Uterus (tissue), 2 donors: Measurements from ENCODE around the gene SERTM1.

ENCODE experiments used
- POLR2A ChIP-seq, 2 donors: fragments of 450-650 bp; IDR thresholded peaks; one replicate each; pipeline ENCODE4 v1.6.1; 2016; ENCODE audit warnings: antibody characterized with exemption in 2 of 2, mild to moderate bottlenecking in 1 of 2, moderate library complexity in 1 of 2
- TF ChIP-seq, protein P1 (sequence below), 4 experiments: fragments of 200-600 bp in 2 of 4; fragments of 450-650 bp in 2 of 4; sonication (generic) in 2 of 4; IDR thresholded peaks; one replicate each; pipeline ENCODE4 v1.5.1; 2016 to 2019; ENCODE audit warnings: antibody characterized with exemption in 4 of 4, mild to moderate bottlenecking in 2 of 4, moderate library complexity in 1 of 4

DNA sequence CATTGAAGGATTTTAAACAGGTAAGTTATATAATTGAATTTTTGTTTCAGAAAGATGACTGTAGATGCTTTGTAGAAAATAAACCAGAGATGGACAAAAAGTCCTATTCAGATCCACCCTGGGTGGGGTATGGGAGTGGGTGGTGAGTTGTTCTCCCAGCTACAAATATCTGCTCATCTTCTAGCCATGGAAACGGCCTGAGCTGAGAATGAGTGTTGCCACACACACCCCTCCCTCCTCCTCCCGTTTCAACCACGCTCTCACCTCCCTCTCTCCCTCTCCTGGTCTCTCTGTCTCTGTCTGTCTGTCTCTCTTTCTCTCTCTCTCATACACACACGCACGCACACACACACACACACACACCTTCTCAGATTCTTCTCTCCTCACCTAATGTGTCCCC lies 26.4 kb downstream of the SERTM1 start:
- TF ChIP-seq, protein P1, sequence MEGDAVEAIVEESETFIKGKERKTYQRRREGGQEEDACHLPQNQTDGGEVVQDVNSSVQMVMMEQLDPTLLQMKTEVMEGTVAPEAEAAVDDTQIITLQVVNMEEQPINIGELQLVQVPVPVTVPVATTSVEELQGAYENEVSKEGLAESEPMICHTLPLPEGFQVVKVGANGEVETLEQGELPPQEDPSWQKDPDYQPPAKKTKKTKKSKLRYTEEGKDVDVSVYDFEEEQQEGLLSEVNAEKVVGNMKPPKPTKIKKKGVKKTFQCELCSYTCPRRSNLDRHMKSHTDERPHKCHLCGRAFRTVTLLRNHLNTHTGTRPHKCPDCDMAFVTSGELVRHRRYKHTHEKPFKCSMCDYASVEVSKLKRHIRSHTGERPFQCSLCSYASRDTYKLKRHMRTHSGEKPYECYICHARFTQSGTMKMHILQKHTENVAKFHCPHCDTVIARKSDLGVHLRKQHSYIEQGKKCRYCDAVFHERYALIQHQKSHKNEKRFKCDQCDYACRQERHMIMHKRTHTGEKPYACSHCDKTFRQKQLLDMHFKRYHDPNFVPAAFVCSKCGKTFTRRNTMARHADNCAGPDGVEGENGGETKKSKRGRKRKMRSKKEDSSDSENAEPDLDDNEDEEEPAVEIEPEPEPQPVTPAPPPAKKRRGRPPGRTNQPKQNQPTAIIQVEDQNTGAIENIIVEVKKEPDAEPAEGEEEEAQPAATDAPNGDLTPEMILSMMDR (IDR thresholded peaks at IDR 0.05): no peak
- no peak for TF ChIP-seq POLR2A (IDR thresholded peaks at IDR 0.05)
